GM19193 (cell line): ENCODE results near the gene ARID1B.

Experiments
- POLR2A ChIP-seq: IDR thresholded peaks from 4 replicates; pipeline ENCODE4 v1.6.1; 2011; ENCODE audit not compliant: insufficient read depth, insufficient read length; ENCODE audit errors: extremely low read depth

Gene ARID1B

GRCh38 chr6:156846845-156847599 is 69.8 kb downstream of the ARID1B start:
- no peak for TF ChIP-seq POLR2A

GRCh38 chr6:156848123-156848522 is 70.9 kb downstream of the ARID1B start:
- no peak for TF ChIP-seq POLR2A

- no peak for TF ChIP-seq POLR2A
Measured at GRCh38 chr6:156848533-156848932, 71.4 kb downstream of the ARID1B start.

- no peak for TF ChIP-seq POLR2A
Measured at GRCh38 chr6:156849806-156850205, 72.6 kb downstream of the ARID1B start.

- TF ChIP-seq POLR2A = no peak
Measured at GRCh38 chr6:156850353-156850752, 73.2 kb downstream of the ARID1B start.

GRCh38 chr6:156851454-156851921 is 74.3 kb downstream of the ARID1B start:
- no peak for TF ChIP-seq POLR2A

- no peak for TF ChIP-seq POLR2A
Measured at GRCh38 chr6:156852147-156852857, 75.1 kb downstream of the ARID1B start.

GRCh38 chr6:156852858-156853216 is 75.7 kb downstream of the ARID1B start:
- TF ChIP-seq POLR2A = no peak

- TF ChIP-seq POLR2A = no peak
Measured at GRCh38 chr6:156853733-156854132, 76.6 kb downstream of the ARID1B start.

- TF ChIP-seq POLR2A = no peak
Measured at GRCh38 chr6:156854466-156855161, 77.4 kb downstream of the ARID1B start.

GRCh38 chr6:156857573-156857972 is 80.4 kb downstream of the ARID1B start:
- no peak for TF ChIP-seq POLR2A

- TF ChIP-seq POLR2A = no peak
Measured at GRCh38 chr6:156859686-156860085, 82.5 kb downstream of the ARID1B start.

GRCh38 chr6:156862711-156863110 is 85.5 kb downstream of the ARID1B start:
- TF ChIP-seq POLR2A = no peak

- no peak for TF ChIP-seq POLR2A
Measured at GRCh38 chr6:156863504-156863903, 86.3 kb downstream of the ARID1B start.

- TF ChIP-seq POLR2A = no peak
Measured at GRCh38 chr6:156864557-156864956, 87.4 kb downstream of the ARID1B start.
